ENCODE measurements around the gene PSKH1.

Gene PSKH1

GRCh38 chr16:67885976-67886375 is 7.1 kb upstream of the PSKH1 start:
- no peak for DNase-seq (ENCODE audit: low read depth)
- H3K4me3 ChIP-seq (ENCODE audit: control insufficient read depth, low read depth, low read length) = no peak overlapping the region
- no peak for TF ChIP-seq CTCF (conservative IDR thresholded peaks at IDR 0.05; ENCODE audit: control insufficient read depth, insufficient read depth, low read depth, low read length)

GRCh38 chr16:67886387-67886786 is 6.7 kb upstream of the PSKH1 start:
- no peak overlapping the region for H3K4me3 ChIP-seq (ENCODE audit: control insufficient read depth, low read depth, low read length)
- TF ChIP-seq CTCF (conservative IDR thresholded peaks at IDR 0.05; ENCODE audit: control insufficient read depth, insufficient read depth, low read depth, low read length) = no peak
- DNase-seq (ENCODE audit: low read depth) = no peak

- TF ChIP-seq CTCF (conservative IDR thresholded peaks at IDR 0.05; ENCODE audit: control insufficient read depth, insufficient read depth, low read depth, low read length) = no peak
- no peak overlapping the region for H3K4me3 ChIP-seq (ENCODE audit: control insufficient read depth, low read depth, low read length)
- DNase-seq (ENCODE audit: low read depth) = no peak
These were observed 4.7 kb upstream of the PSKH1 start for GRCh38 chr16:67888331-67888730.

GRCh38 chr16:67892375-67892774 is 679 bp upstream of the PSKH1 start:
- DNase-seq (ENCODE audit: low read depth) = no peak
- no peak for TF ChIP-seq CTCF (conservative IDR thresholded peaks at IDR 0.05; ENCODE audit: control insufficient read depth, insufficient read depth, low read depth, low read length)
- peak overlapping the region; percentile 55 for H3K4me3 ChIP-seq (ENCODE audit: control insufficient read depth, low read depth, low read length)

- TF ChIP-seq CTCF (conservative IDR thresholded peaks at IDR 0.05; ENCODE audit: control insufficient read depth, insufficient read depth, low read depth, low read length) = no peak
- peak overlapping the region; percentile 84 for H3K4me3 ChIP-seq (ENCODE audit: control insufficient read depth, low read depth, low read length)
- peak; percentile 18 for DNase-seq (ENCODE audit: low read depth)
These were observed 817 bp downstream of the PSKH1 start for GRCh38 chr16:67893743-67894399.

- DNase-seq (ENCODE audit: low read depth) = peak; percentile 52
- TF ChIP-seq CTCF (conservative IDR thresholded peaks at IDR 0.05; ENCODE audit: control insufficient read depth, insufficient read depth, low read depth, low read length) = no peak
- no peak overlapping the region for H3K4me3 ChIP-seq (ENCODE audit: control insufficient read depth, low read depth, low read length)
These were observed 4.2 kb downstream of the PSKH1 start for GRCh38 chr16:67897231-67897630.

GRCh38 chr16:67901734-67902133 is 8.7 kb downstream of the PSKH1 start:
- no peak for TF ChIP-seq CTCF (conservative IDR thresholded peaks at IDR 0.05; ENCODE audit: control insufficient read depth, insufficient read depth, low read depth, low read length)
- H3K4me3 ChIP-seq (ENCODE audit: control insufficient read depth, low read depth, low read length) = no peak overlapping the region
- no peak for DNase-seq (ENCODE audit: low read depth)

All from fibroblast of mammary gland (primary cell).